HL-60 (cell line): ENCODE measurements around the gene FNDC3B.

Source experiments
- DNase-seq, 2 experiments: peaks; one replicate each; pipeline ENCODE4 v3.0.0-alpha.2; 2010 to 2020; ENCODE audit warnings: low read depth in 1 of 2, low spot score in 1 of 2
- H3K27ac ChIP-seq: fragments of 250-450 bp; sonication (Bioruptor Pico); replicated peaks from 2 replicates; pipeline ENCODE4 v1.5.1; 2020; ENCODE audit warnings: mild to moderate bottlenecking, moderate library complexity
- H3K27me3 ChIP-seq: fragments of 250-450 bp; sonication (Bioruptor Pico); 2 replicates; pipeline ENCODE4 v1.5.1; 2021; ENCODE audit warnings: mild to moderate bottlenecking, moderate library complexity; ENCODE audit not compliant: insufficient read depth, poor library complexity, severe bottlenecking
- H3K4me3 ChIP-seq: replicated peaks from 2 replicates; pipeline ENCODE4 v1.5.1; 2011; ENCODE audit warnings: mild to moderate bottlenecking, control low read depth, low read length; ENCODE audit not compliant: insufficient read depth
- CTCF ChIP-seq: IDR thresholded peaks from one replicate; pipeline ENCODE4 v1.5.1; 2011; ENCODE audit warnings: low read length, control low read depth, inconsistent platforms; ENCODE audit not compliant: insufficient read depth
- GABPA ChIP-seq: IDR thresholded peaks from 2 replicates; pipeline ENCODE4 v1.6.1; 2012; ENCODE audit warnings: low read depth
- POLR2AphosphoS5 ChIP-seq: IDR thresholded peaks from 2 replicates; pipeline ENCODE4 v1.6.1; 2012; ENCODE audit warnings: low read depth
- SPI1 ChIP-seq: IDR thresholded peaks from 2 replicates; pipeline ENCODE4 v1.6.1; 2012; ENCODE audit warnings: low read depth, mild to moderate bottlenecking, borderline replicate concordance
- TF ChIP-seq, protein P1 (sequence below): IDR thresholded peaks from 2 replicates; pipeline ENCODE4 v1.6.1; 2012; ENCODE audit warnings: low read depth; ENCODE audit not compliant: insufficient replicate concordance

FNDC3B gene

GRCh38 chr3:172261054-172261453 is 221.7 kb downstream of the FNDC3B start:
- H3K27ac ChIP-seq = no peak overlapping the region
- no peaks in the 10 kb centered on the region for H3K27me3 ChIP-seq
- DNase-seq = no peak

GRCh38 chr3:172262991-172263608 is 223.7 kb downstream of the FNDC3B start:
- Histone ChIP-seq H3K4me3 (no peak overlapping the region), H3K27ac (no peak overlapping the region), H3K27me3 (no peaks in the 10 kb centered on the region)
- TF ChIP-seq GABPA = no peak
- no peak for DNase-seq

More at GRCh38 chr3:172261054-172261453, 221.7 kb downstream of the FNDC3B start:
- H3K4me3 ChIP-seq = no peak overlapping the region
- TF ChIP-seq SPI1 (no peak), POLR2AphosphoS5 (no peak), CTCF (no peak), GABPA (no peak)
- TF ChIP-seq, protein P1, sequence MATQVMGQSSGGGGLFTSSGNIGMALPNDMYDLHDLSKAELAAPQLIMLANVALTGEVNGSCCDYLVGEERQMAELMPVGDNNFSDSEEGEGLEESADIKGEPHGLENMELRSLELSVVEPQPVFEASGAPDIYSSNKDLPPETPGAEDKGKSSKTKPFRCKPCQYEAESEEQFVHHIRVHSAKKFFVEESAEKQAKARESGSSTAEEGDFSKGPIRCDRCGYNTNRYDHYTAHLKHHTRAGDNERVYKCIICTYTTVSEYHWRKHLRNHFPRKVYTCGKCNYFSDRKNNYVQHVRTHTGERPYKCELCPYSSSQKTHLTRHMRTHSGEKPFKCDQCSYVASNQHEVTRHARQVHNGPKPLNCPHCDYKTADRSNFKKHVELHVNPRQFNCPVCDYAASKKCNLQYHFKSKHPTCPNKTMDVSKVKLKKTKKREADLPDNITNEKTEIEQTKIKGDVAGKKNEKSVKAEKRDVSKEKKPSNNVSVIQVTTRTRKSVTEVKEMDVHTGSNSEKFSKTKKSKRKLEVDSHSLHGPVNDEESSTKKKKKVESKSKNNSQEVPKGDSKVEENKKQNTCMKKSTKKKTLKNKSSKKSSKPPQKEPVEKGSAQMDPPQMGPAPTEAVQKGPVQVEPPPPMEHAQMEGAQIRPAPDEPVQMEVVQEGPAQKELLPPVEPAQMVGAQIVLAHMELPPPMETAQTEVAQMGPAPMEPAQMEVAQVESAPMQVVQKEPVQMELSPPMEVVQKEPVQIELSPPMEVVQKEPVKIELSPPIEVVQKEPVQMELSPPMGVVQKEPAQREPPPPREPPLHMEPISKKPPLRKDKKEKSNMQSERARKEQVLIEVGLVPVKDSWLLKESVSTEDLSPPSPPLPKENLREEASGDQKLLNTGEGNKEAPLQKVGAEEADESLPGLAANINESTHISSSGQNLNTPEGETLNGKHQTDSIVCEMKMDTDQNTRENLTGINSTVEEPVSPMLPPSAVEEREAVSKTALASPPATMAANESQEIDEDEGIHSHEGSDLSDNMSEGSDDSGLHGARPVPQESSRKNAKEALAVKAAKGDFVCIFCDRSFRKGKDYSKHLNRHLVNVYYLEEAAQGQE = no peak

DNA sequence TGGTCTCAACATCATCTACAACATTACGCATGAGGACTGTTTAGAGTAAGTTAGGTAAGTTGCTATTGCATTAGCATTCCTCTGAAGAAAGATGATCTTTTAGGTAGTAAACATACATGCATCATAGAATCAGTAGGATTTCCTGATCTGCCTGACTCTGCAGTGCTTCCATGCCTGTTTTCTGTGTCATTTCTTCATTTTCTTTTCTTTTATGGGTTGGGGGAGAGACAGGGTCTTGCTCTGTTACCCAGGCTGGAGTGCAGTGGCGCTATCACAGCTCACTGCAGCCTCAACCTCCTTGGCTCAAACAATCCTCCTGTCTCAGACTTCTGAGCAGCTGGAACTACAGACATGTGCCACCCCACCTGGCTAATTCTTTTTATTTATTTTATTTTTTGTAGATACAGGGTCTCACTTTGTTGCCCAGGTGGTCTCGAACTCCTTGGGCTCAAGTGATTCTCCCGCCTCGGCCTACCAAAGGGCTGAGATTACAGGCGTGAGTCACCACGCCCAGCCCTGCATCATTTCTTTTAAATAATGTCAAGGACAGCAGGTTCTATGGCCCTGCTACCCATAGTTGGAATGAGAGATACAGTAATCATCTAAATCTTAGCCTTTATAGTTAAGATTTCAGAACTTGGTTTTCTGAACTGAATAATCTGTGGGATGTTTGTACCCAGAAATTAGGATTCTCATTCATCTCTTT is 224.6 kb downstream of the FNDC3B start:
- no peak overlapping the region for H3K4me3 ChIP-seq
- H3K27me3 ChIP-seq = no peaks in the 10 kb centered on the region
- TF ChIP-seq, protein P1 = no peak
- no peak for TF ChIP-seq SPI1
- no peak for TF ChIP-seq POLR2AphosphoS5
- TF ChIP-seq CTCF = no peak
- no peak for TF ChIP-seq GABPA
- DNase-seq = no peak
- no peak overlapping the region for H3K27ac ChIP-seq

- no peaks in the 10 kb centered on the region for H3K27me3 ChIP-seq
- no peak overlapping the region for H3K4me3 ChIP-seq
- TF ChIP-seq, protein P1 = no peak
- TF ChIP-seq CTCF = no peak
- TF ChIP-seq SPI1 = no peak
- no peak for TF ChIP-seq POLR2AphosphoS5
- no peak for TF ChIP-seq GABPA
- DNase-seq = no peak
- no peak overlapping the region for H3K27ac ChIP-seq
These were observed 226.7 kb downstream of the FNDC3B start for GRCh38 chr3:172266103-172266502.
